WTC11 (cell line): ENCODE measurements around the gene MAPK12. TPM values are rescaled to one million over a fixed set of nuclear protein-coding genes. Genes with fewer than 3 reads are reported as not detected.

Experiments
- ATAC-seq: fragments of 200-7000 bp; cut with Tn5 transposase; 2 replicates; pipeline ENCODE4 v1.10.0; 2021; ENCODE audit warnings: mild to moderate bottlenecking, moderate library complexity
- CTCF ChIA-PET: fragments of 300-600 bp; sonication (Branson Sonifier 250); formaldehyde crosslinking; loops from one replicate; lab custom pipeline; 2021; ENCODE audit warnings: antibody characterized with exemption; lab: Charles Lee
- POLR2A ChIA-PET: fragments of 350-600 bp; sonication (Branson Sonifier 250); formaldehyde crosslinking; loops from one replicate; lab custom pipeline; 2021; ENCODE audit warnings: antibody characterized with exemption; lab: Charles Lee
- DNase-seq: peaks from one replicate; pipeline ENCODE4 v3.0.0; 2021; ENCODE audit warnings: low spot score
- H3K27ac Mint-ChIP-seq: 2 replicates; pipeline ENCODE4 v1.8.0; 2021; ENCODE audit warnings: mixed read lengths
- H3K27me3 Mint-ChIP-seq: 2 replicates; pipeline ENCODE4 v1.8.0; 2021; ENCODE audit warnings: low read depth, mild to moderate bottlenecking, moderate library complexity, mixed read lengths
- H3K36me3 Mint-ChIP-seq: 2 replicates; pipeline ENCODE4 v1.8.0; 2021; ENCODE audit warnings: mixed read lengths
- H3K4me1 Mint-ChIP-seq: 2 replicates; pipeline ENCODE4 v1.8.0; 2022; ENCODE audit warnings: mixed read lengths
- H3K4me3 Mint-ChIP-seq: 2 replicates; pipeline ENCODE4 v1.8.0; 2021; ENCODE audit warnings: mild to moderate bottlenecking, moderate library complexity, mixed read lengths
- H3K9me3 Mint-ChIP-seq: 2 replicates; pipeline ENCODE4 v1.8.0; 2021; ENCODE audit warnings: mixed read lengths
- AR ChIP-seq: fragments of 250-450 bp; sonication (Bioruptor Pico); IDR thresholded peaks from 2 replicates; pipeline ENCODE4 v1.9.0; 2021; ENCODE audit warnings: mild to moderate bottlenecking
- ARID4B ChIP-seq: sonication (generic); formaldehyde crosslinking; IDR thresholded peaks from 2 replicates; pipeline ENCODE4 v1.8.0; 2023; ENCODE audit warnings: missing genetic modification reagents, mild to moderate bottlenecking, borderline replicate concordance
- CTCF ChIP-seq: fragments of 200-600 bp; IDR thresholded peaks from 2 replicates; pipeline ENCODE4 v1.8.0; 2022; ENCODE audit warnings: antibody characterized with exemption
- EMX1 ChIP-seq: fragments of 250-450 bp; sonication (Bioruptor Pico); IDR thresholded peaks from 2 replicates; pipeline ENCODE4 v1.8.0; 2021; ENCODE audit warnings: mild to moderate bottlenecking
- HMGA2 ChIP-seq: fragments of 250-450 bp; sonication (Bioruptor Pico); IDR thresholded peaks from 2 replicates; pipeline ENCODE4 v1.4.0; 2021; ENCODE audit warnings: mild to moderate bottlenecking, moderate library complexity
- KAT7 ChIP-seq: sonication (generic); formaldehyde crosslinking; IDR thresholded peaks from 2 replicates; pipeline ENCODE4 v1.8.1; 2023; ENCODE audit warnings: missing genetic modification reagents, mild to moderate bottlenecking, borderline replicate concordance
- MAX ChIP-seq: sonication (generic); formaldehyde crosslinking; IDR thresholded peaks from 2 replicates; pipeline ENCODE4 v1.8.0; 2022; ENCODE audit warnings: mild to moderate bottlenecking, missing genetic modification reagents
- NFYB ChIP-seq: sonication (generic); formaldehyde crosslinking; conservative IDR thresholded peaks from 2 replicates; pipeline ENCODE4 v1.8.0; 2022; ENCODE audit warnings: low read depth, missing genetic modification reagents
- NR3C1 ChIP-seq: sonication (generic); formaldehyde crosslinking; conservative IDR thresholded peaks from 2 replicates; pipeline ENCODE4 v1.8.1; 2023; ENCODE audit warnings: low read depth, mild to moderate bottlenecking, missing genetic modification reagents
- OVOL2 ChIP-seq: fragments of 250-450 bp; sonication (Bioruptor Pico); IDR thresholded peaks from 2 replicates; pipeline ENCODE4 v1.9.0; 2021; ENCODE audit warnings: mild to moderate bottlenecking, borderline replicate concordance
- PREB ChIP-seq: sonication (generic); formaldehyde crosslinking; IDR thresholded peaks from 2 replicates; pipeline ENCODE4 v1.8.1; 2022; ENCODE audit warnings: mild to moderate bottlenecking, missing genetic modification reagents, moderate library complexity, borderline replicate concordance
- SMAD4 ChIP-seq: sonication (generic); formaldehyde crosslinking; IDR thresholded peaks from 2 replicates; pipeline ENCODE4 v1.8.0; 2022; ENCODE audit warnings: mild to moderate bottlenecking, missing genetic modification reagents
- SOX15 ChIP-seq: fragments of 250-450 bp; sonication (Bioruptor Pico); IDR thresholded peaks from 2 replicates; pipeline ENCODE4 v1.9.0; 2021; ENCODE audit warnings: mild to moderate bottlenecking
- SP1 ChIP-seq: sonication (generic); formaldehyde crosslinking; conservative IDR thresholded peaks from 2 replicates; pipeline ENCODE4 v1.8.1; 2022; ENCODE audit warnings: missing genetic modification reagents
- TCF7 ChIP-seq: sonication (generic); formaldehyde crosslinking; IDR thresholded peaks from 2 replicates; pipeline ENCODE4 v1.8.0; 2022; ENCODE audit warnings: mild to moderate bottlenecking, low read depth, missing genetic modification reagents, moderate library complexity
- ZNF219 ChIP-seq: sonication (generic); formaldehyde crosslinking; IDR thresholded peaks from 2 replicates; pipeline ENCODE4 v1.8.0; 2023; ENCODE audit warnings: missing genetic modification reagents, mild to moderate bottlenecking, borderline replicate concordance
- total RNA-seq: library from RNA; stranded (reverse); gene quantifications from 3 replicates; pipeline ENCODE4 v1.2.3, GENCODE V29; 2021
- TF ChIP-seq, protein P1 (sequence below): fragments of 250-450 bp; sonication (Bioruptor Pico); IDR thresholded peaks from 2 replicates; pipeline ENCODE4 v1.9.0; 2021; ENCODE audit warnings: mild to moderate bottlenecking, borderline replicate concordance

MAPK12 gene
- total RNA-seq, 1 experiment from 2014 or later = 31.0 TPM

DNA sequence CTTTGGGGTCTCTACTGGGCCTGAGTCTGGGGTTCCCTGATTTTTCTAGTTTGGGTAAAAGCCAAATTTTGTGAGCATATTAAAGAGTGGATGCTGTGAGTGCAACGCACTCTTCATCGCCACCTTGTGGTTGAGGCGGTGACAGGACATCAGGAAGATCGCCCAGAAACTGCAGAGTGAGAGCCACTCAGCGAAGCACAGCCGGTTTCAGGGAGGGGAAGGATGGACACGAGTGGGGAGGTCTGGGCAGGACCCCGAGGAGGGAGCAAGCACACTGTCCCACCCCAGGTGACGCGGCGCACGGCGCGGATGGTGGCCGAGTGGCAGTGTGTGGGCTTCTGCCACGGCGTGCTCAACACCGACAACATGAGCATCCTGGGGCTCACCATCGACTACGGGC is 51.6 kb downstream of the MAPK12 start:
- peak overlapping the region; percentile 53; the same call in 1 of the 2 replicates for H3K27ac Mint-ChIP-seq
- H3K4me3 Mint-ChIP-seq = no peak overlapping the region
- ATAC-seq (peak; percentile 50), DNase-seq (peak; percentile 58)
- H3K27me3 Mint-ChIP-seq = no peaks in the 10 kb centered on the region
- CTCF ChIA-PET = no interaction called here
- H3K4me1 Mint-ChIP-seq = no peaks in the 10 kb centered on the region
- H3K9me3 Mint-ChIP-seq = no peaks in the 10 kb centered on the region
- TF ChIP-seq ARID4B (CRISPR knock-in tag) (no peak), SP1 (CRISPR knock-in tag) (no peak), CTCF (peak; percentile 69), TCF7 (CRISPR knock-in tag) (no peak), SMAD4 (CRISPR knock-in tag) (no peak), MAX (CRISPR knock-in tag) (no peak), OVOL2 (CRISPR knock-in tag) (no peak), NR3C1 (no peak), SOX15 (no peak)
- H3K36me3 Mint-ChIP-seq = peaks cover 39% of the 10 kb centered on the region
- POLR2A ChIA-PET = no interaction called here

- ATAC-seq (no peak), DNase-seq (no peak)
- Mint-ChIP-seq H3K4me3 (no peak overlapping the region), H3K36me3 (peaks cover 36% of the 10 kb centered on the region), H3K4me1 (no peaks in the 10 kb centered on the region), H3K27me3 (no peaks in the 10 kb centered on the region), H3K27ac (peak overlapping the region; percentile 53; the same call in 1 of the 2 replicates), H3K9me3 (no peaks in the 10 kb centered on the region)
- POLR2A ChIA-PET = no interaction called here
- no peak for TF ChIP-seq AR (CRISPR knock-in tag)
- no peak for TF ChIP-seq ZNF219
- TF ChIP-seq, protein P1, sequence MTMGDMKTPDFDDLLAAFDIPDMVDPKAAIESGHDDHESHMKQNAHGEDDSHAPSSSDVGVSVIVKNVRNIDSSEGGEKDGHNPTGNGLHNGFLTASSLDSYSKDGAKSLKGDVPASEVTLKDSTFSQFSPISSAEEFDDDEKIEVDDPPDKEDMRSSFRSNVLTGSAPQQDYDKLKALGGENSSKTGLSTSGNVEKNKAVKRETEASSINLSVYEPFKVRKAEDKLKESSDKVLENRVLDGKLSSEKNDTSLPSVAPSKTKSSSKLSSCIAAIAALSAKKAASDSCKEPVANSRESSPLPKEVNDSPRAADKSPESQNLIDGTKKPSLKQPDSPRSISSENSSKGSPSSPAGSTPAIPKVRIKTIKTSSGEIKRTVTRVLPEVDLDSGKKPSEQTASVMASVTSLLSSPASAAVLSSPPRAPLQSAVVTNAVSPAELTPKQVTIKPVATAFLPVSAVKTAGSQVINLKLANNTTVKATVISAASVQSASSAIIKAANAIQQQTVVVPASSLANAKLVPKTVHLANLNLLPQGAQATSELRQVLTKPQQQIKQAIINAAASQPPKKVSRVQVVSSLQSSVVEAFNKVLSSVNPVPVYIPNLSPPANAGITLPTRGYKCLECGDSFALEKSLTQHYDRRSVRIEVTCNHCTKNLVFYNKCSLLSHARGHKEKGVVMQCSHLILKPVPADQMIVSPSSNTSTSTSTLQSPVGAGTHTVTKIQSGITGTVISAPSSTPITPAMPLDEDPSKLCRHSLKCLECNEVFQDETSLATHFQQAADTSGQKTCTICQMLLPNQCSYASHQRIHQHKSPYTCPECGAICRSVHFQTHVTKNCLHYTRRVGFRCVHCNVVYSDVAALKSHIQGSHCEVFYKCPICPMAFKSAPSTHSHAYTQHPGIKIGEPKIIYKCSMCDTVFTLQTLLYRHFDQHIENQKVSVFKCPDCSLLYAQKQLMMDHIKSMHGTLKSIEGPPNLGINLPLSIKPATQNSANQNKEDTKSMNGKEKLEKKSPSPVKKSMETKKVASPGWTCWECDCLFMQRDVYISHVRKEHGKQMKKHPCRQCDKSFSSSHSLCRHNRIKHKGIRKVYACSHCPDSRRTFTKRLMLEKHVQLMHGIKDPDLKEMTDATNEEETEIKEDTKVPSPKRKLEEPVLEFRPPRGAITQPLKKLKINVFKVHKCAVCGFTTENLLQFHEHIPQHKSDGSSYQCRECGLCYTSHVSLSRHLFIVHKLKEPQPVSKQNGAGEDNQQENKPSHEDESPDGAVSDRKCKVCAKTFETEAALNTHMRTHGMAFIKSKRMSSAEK = no peak
- no peak for TF ChIP-seq NFYB (CRISPR knock-in tag)
- TF ChIP-seq EMX1 (CRISPR knock-in tag) = no peak
- TF ChIP-seq KAT7 (CRISPR knock-in tag) = no peak
- no peak for TF ChIP-seq PREB (CRISPR knock-in tag)
- TF ChIP-seq HMGA2 (CRISPR knock-in tag) = no peak
- CTCF ChIA-PET = interaction anchor here (0.7 to 1.7 kb wide), 7 partner anchors 9 to 491 kb away, joined by 3 to 6 read pairs (median 4); no protein-coding TSS in a partner anchor
Observed at GRCh38 chr22:50208939-50209892, 52.3 kb downstream of the MAPK12 start.
